A549 (cell line): ENCODE data around the gene PPIC. TPM values are rescaled to one million over a fixed set of nuclear protein-coding genes. Genes with fewer than 3 reads are reported as not detected.

ENCODE experiments used
- ATAC-seq, 2 experiments: fragments of 200-7000 bp in 1 of 2; fragments of >200 bp in 1 of 2; cut with Nextera tagmentation in 1 of 2; cut with Tn5 transposase in 1 of 2; 3 replicates each; pipeline versions ENCODE4 v1.8.0 to v1.9.1; 2018 to 2020; ENCODE audit warnings: mild to moderate bottlenecking in 1 of 2, moderate library complexity in 1 of 2
- CTCF ChIA-PET: fragments of 300-600 bp; sonication (Branson Sonifier 250); formaldehyde crosslinking; extraction: SDS; loops from one replicate; lab custom pipeline; 2021; ENCODE audit warnings: antibody characterized with exemption, inconsistent platforms; lab: Yijun Ruan, JAX
- POLR2A ChIA-PET: fragments of 350-600 bp; formaldehyde crosslinking; extraction: SDS; loops from one replicate; lab custom pipeline; 2021; ENCODE audit warnings: antibody characterized with exemption, inconsistent platforms; lab: Yijun Ruan, JAX
- DNase-seq, 2 experiments: peaks; one replicate each; pipeline versions ENCODE4 v3.0.0 to v3.0.0-alpha.2; 2011 to 2016; ENCODE audit warnings: low read depth in 1 of 2, low spot score in 1 of 2
- FAIRE-seq: peaks from 2 replicates; lab custom pipeline; 2011; peaks lifted over from hg19 to GRCh38; lab: Jason Lieb, UNC
- H3K27ac ChIP-seq, 2 experiments: fragments of >200 bp; sonication (Bioruptor Twin); formaldehyde crosslinking; 3 replicates each; pipeline ENCODE4 v1.5.1; 2016 to 2017
- H3K4me1 ChIP-seq: fragments of >200 bp; sonication (Bioruptor Twin); formaldehyde crosslinking; 3 replicates; pipeline ENCODE4 v1.6.1; 2016
- H3K4me2 ChIP-seq: fragments of >200 bp; sonication (Bioruptor Twin); formaldehyde crosslinking; 3 replicates; pipeline ENCODE4 v1.6.1; 2016
- H3K4me3 ChIP-seq: fragments of >200 bp; sonication (Bioruptor Twin); formaldehyde crosslinking; 3 replicates; pipeline ENCODE4 v1.5.1; 2016
- H3K9me3 ChIP-seq: fragments of >200 bp; sonication (Bioruptor Twin); formaldehyde crosslinking; 3 replicates; pipeline ENCODE4 v1.6.1; 2016
- CBX8 ChIP-seq: fragments of 200-600 bp; sonication (generic); IDR thresholded peaks from 2 replicates; pipeline ENCODE4 v1.6.1; 2016
- CHD2 ChIP-seq: fragments of 150-350 bp; IDR thresholded peaks from 2 replicates; pipeline ENCODE4 v1.6.1; 2014; ENCODE audit warnings: low read length; ENCODE audit not compliant: partially characterized antibody
- E2F6 ChIP-seq: IDR thresholded peaks from 2 replicates; pipeline ENCODE4 v1.6.1; 2012; ENCODE audit warnings: low read depth, borderline replicate concordance
- EHF ChIP-seq: fragments of 250-450 bp; sonication (Bioruptor Pico); IDR thresholded peaks from 2 replicates; pipeline ENCODE4 v1.5.0; 2020; ENCODE audit warnings: mild to moderate bottlenecking
- EHMT2 ChIP-seq: fragments of 200-600 bp; sonication (generic); IDR thresholded peaks from 2 replicates; pipeline ENCODE4 v1.6.1; 2016; ENCODE audit warnings: antibody characterized with exemption, low read depth, mild to moderate bottlenecking, moderate library complexity
- ELK1 ChIP-seq: fragments of 150-350 bp; IDR thresholded peaks from 2 replicates; pipeline ENCODE4 v1.6.1; 2014; ENCODE audit warnings: low read depth, mild to moderate bottlenecking, low read length
- ESRRA ChIP-seq: fragments of 150-350 bp; IDR thresholded peaks from 2 replicates; pipeline ENCODE4 v1.6.1; 2014; ENCODE audit warnings: mild to moderate bottlenecking, low read length, borderline replicate concordance
- FOSB ChIP-seq: fragments of 250-450 bp; sonication (Bioruptor Pico); IDR thresholded peaks from 2 replicates; pipeline ENCODE4 v1.5.0; 2020; ENCODE audit warnings: mild to moderate bottlenecking, moderate library complexity
- FOSL2 ChIP-seq, 2 experiments: fragments of 450-650 bp in 1 of 2; fragments of >200 bp in 1 of 2; sonication (Bioruptor Twin) in 1 of 2; formaldehyde crosslinking; IDR thresholded peaks; 2 replicates each; pipeline versions ENCODE4 v1.5.0 to v1.6.1; 2016 to 2020; ENCODE audit warnings: mild to moderate bottlenecking in 1 of 2, moderate library complexity in 1 of 2
- FOXS1 ChIP-seq: fragments of 250-450 bp; sonication (Bioruptor Pico); IDR thresholded peaks from 2 replicates; pipeline ENCODE4 v1.5.0; 2020; ENCODE audit warnings: mild to moderate bottlenecking, moderate library complexity
- GATA3 ChIP-seq: IDR thresholded peaks from 2 replicates; pipeline ENCODE4 v1.6.1; 2012; ENCODE audit warnings: borderline replicate concordance
- HES2 ChIP-seq: fragments of >200 bp; sonication (Bioruptor Twin); formaldehyde crosslinking; IDR thresholded peaks from 2 replicates; pipeline ENCODE4 v1.6.1; 2016
- JUN ChIP-seq, 2 experiments: fragments of >200 bp; sonication (Bioruptor Twin); formaldehyde crosslinking; IDR thresholded peaks; 2 replicates in 1 of 2; 3 replicates in 1 of 2; pipeline ENCODE4 v1.6.1; 2016 to 2017
- MYC ChIP-seq: IDR thresholded peaks from 2 replicates; pipeline ENCODE4 v1.6.1; 2012; ENCODE audit warnings: mild to moderate bottlenecking, inconsistent platforms, low read length, improper control_type of control experiment, borderline replicate concordance
- NR3C1 ChIP-seq: fragments of >200 bp; sonication (Bioruptor Twin); formaldehyde crosslinking; IDR thresholded peaks from 3 replicates; pipeline ENCODE4 v1.6.1; 2017
- PHF8 ChIP-seq: fragments of 200-600 bp; sonication (generic); IDR thresholded peaks from 2 replicates; pipeline ENCODE4 v1.6.1; 2016; ENCODE audit warnings: low read depth, mild to moderate bottlenecking, antibody characterized with exemption, moderate library complexity, borderline replicate concordance
- POLR2A ChIP-seq: IDR thresholded peaks from 2 replicates; pipeline ENCODE4 v1.6.1; 2012; ENCODE audit warnings: mild to moderate bottlenecking, low read length
- RAD21 ChIP-seq, 2 experiments: fragments of >200 bp in 1 of 2; sonication (Bioruptor Twin) in 1 of 2; formaldehyde crosslinking in 1 of 2; IDR thresholded peaks in 1 of 2; conservative IDR thresholded peaks in 1 of 2; 2 replicates in 1 of 2; 3 replicates in 1 of 2; pipeline ENCODE4 v1.6.1; 2012 to 2018; ENCODE audit warnings: inconsistent platforms in 1 of 2
- SMC3 ChIP-seq: fragments of >200 bp; sonication (Bioruptor Twin); formaldehyde crosslinking; IDR thresholded peaks from 3 replicates; pipeline ENCODE4 v1.6.1; 2018; ENCODE audit warnings: inconsistent platforms
- SREBF2 ChIP-seq: fragments of 450-650 bp; IDR thresholded peaks from 2 replicates; pipeline ENCODE4 v1.6.1; 2014; ENCODE audit warnings: mild to moderate bottlenecking, moderate library complexity
- TFCP2L1 ChIP-seq: fragments of 250-450 bp; sonication (Bioruptor Pico); IDR thresholded peaks from 2 replicates; pipeline ENCODE4 v1.5.0; 2021; ENCODE audit warnings: mild to moderate bottlenecking
- TP53 ChIP-seq: fragments of 250-450 bp; sonication (Bioruptor Pico); IDR thresholded peaks from 2 replicates; pipeline ENCODE4 v1.5.0; 2021; ENCODE audit warnings: mild to moderate bottlenecking, moderate library complexity
- ZC3H11A ChIP-seq: fragments of 450-650 bp; IDR thresholded peaks from 2 replicates; pipeline ENCODE4 v1.6.1; 2014; ENCODE audit warnings: antibody characterized with exemption, mild to moderate bottlenecking
- ZSCAN20 ChIP-seq: fragments of 250-450 bp; sonication (Bioruptor Pico); IDR thresholded peaks from 2 replicates; pipeline ENCODE4 v1.8.0; 2022; ENCODE audit warnings: mild to moderate bottlenecking, moderate library complexity
- WGBS: methylation state at CpG from one replicate; pipeline ENCODE4 v1.1.6; 2017; ENCODE audit errors: missing lambda C conversion rate; 5-methylcytosine and 5-hydroxymethylcytosine counted together
- polyA minus RNA-seq: library from RNA; depleted of rRNA, polyadenylated mRNA; stranded (reverse); fragments of >200 nt; gene quantifications from 2 replicates; pipeline ENCODE4 v1.2.3, GENCODE V29; 2011; rRNA and poly(A)+ RNA removed
- polyA plus RNA-seq, 4 experiments: library from polyadenylated mRNA; depleted of rRNA in 3 of 4; stranded (reverse); fragments of >200 nt; fragmentation: RNase III in 1 of 4; extraction: RNeasy Plus Mini Kit Qiagen cat#74134 plus additional on column Dnase treatment in 1 of 4; gene quantifications; 2 replicates in 3 of 4; 3 replicates in 1 of 4; pipeline ENCODE4 v1.2.3, GENCODE V29; 2011 to 2017
- TF ChIP-seq, protein P1 (sequence below): fragments of 250-450 bp; sonication (Bioruptor Pico); IDR thresholded peaks from 2 replicates; pipeline ENCODE4 v1.5.0; 2021; ENCODE audit warnings: mild to moderate bottlenecking, moderate library complexity, borderline replicate concordance
- TF ChIP-seq, protein P2 (sequence below): IDR thresholded peaks from 2 replicates; pipeline ENCODE4 v1.6.1; 2012
- TF ChIP-seq, protein P3 (sequence below): fragments of 200-600 bp; sonication (generic); IDR thresholded peaks from 2 replicates; pipeline ENCODE4 v1.6.1; 2016; ENCODE audit warnings: antibody characterized with exemption, mild to moderate bottlenecking, moderate library complexity
- TF ChIP-seq, protein P4 (sequence below): fragments of >200 bp; sonication (Bioruptor Twin); formaldehyde crosslinking; IDR thresholded peaks from 3 replicates; pipeline ENCODE4 v1.6.1; 2016
- TF ChIP-seq, protein P5 (sequence below): fragments of 450-650 bp; IDR thresholded peaks from 2 replicates; pipeline ENCODE4 v1.6.1; 2014; ENCODE audit warnings: antibody characterized with exemption

Gene PPIC
- polyA plus RNA-seq (2011; rRNA removed): 18.4 and 21.1 TPM in 2 replicates
- 14.3 and 14.6 TPM in 2 replicates for polyA plus RNA-seq (2012; cell fraction: cytosol; rRNA removed)
- polyA plus RNA-seq (2012; cell fraction: nucleus; rRNA removed): 4.9 and 6.5 TPM in 2 replicates
- polyA plus RNA-seq (2017; fragmentation: RNase III; extraction: RNeasy Plus Mini Kit Qiagen cat#74134 plus additional on column Dnase treatment): 16.6 to 19.5 TPM (median 18.7 TPM) in 3 replicates
- polyA minus RNA-seq: 12.7 and 18.0 TPM in 2 replicates

GRCh38 chr5:123036391-123037103, at the start of gene PPIC:
Gene PPIC (minus strand): TSS chr5:123036725. CDS start chr5:123036625, 100 bp downstream.
- 3% methylated on average over 8 of the region's 84 CpGs for WGBS
- peak within 1 kb of the TSS; percentile 81 for H3K4me2 ChIP-seq
- peak; percentile 83 to 91 for ATAC-seq
- DNase-seq: peak; percentile 90 to 91
- no peak for FAIRE-seq
- H3K4me3 ChIP-seq: peak within 1 kb of the TSS; percentile 73
- peaks cover 9% of the 10 kb centered on the region for H3K4me1 ChIP-seq
- ChIA-PET POLR2A (interaction anchor here (0.6 to 1.3 kb wide), 3 partner anchors 14 to 387 kb away, joined by 3 to 5 read pairs (median 4); partner anchors contain the start of gene CEP120), CTCF (interaction anchor here (0.6 kb wide), 1 partner anchor 114 kb away, joined by 3 read pairs; no protein-coding TSS in a partner anchor)
- H3K9me3 ChIP-seq: no peaks in the 10 kb centered on the region
- peak within 1 kb of the TSS; percentile 87 to 93 for H3K27ac ChIP-seq
- TF ChIP-seq ESRRA (no peak), JUN (IDR thresholded peaks at IDR 0.05) (peak; percentile 67 to 89; a peak in 4 of 5 replicates), HES2 (no peak), TFCP2L1 (CRISPR knock-in tag) (no peak), CBX8 (no peak), TP53 (CRISPR knock-in tag) (no peak), ZSCAN20 (CRISPR knock-in tag) (no peak), E2F6 (no peak), GATA3 (no peak; the same call in 1 of the 2 replicates), FOSB (CRISPR knock-in tag) (no peak), EHMT2 (no peak), ELK1 (no peak), PHF8 (peak; percentile 77), CHD2 (no peak), EHF (no peak), POLR2A (peak; percentile 81), SMC3 (peak; percentile 24; the same call in 2 of the 3 replicates), FOSL2 (IDR thresholded peaks at IDR 0.05) (no peak), FOSL2 (CRISPR knock-in tag; IDR thresholded peaks at IDR 0.05) (no peak), NR3C1 (no peak), SREBF2 (no peak), MYC (no peak), FOXS1 (no peak), RAD21 (conservative IDR thresholded peaks at IDR 0.05 in 1 of 2, IDR thresholded peaks at IDR 0.05 in 1 of 2) (peak in 1 of 2 experiments; percentile 33; a peak in 2 of 5 replicates), ZC3H11A (no peak)
- TF ChIP-seq, protein P1, sequence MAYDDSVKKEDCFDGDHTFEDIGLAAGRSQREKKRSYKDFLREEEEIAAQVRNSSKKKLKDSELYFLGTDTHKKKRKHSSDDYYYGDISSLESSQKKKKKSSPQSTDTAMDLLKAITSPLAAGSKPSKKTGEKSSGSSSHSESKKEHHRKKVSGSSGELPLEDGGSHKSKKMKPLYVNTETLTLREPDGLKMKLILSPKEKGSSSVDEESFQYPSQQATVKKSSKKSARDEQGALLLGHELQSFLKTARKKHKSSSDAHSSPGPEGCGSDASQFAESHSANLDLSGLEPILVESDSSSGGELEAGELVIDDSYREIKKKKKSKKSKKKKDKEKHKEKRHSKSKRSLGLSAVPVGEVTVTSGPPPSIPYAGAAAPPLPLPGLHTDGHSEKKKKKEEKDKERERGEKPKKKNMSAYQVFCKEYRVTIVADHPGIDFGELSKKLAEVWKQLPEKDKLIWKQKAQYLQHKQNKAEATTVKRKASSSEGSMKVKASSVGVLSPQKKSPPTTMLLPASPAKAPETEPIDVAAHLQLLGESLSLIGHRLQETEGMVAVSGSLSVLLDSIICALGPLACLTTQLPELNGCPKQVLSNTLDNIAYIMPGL (CRISPR knock-in tag): 0 out of 2 replicates have a peak, but pooled peaks have one; percentile 8
- TF ChIP-seq, protein P2, sequence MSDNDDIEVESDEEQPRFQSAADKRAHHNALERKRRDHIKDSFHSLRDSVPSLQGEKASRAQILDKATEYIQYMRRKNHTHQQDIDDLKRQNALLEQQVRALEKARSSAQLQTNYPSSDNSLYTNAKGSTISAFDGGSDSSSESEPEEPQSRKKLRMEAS: no peak
- TF ChIP-seq, protein P3, sequence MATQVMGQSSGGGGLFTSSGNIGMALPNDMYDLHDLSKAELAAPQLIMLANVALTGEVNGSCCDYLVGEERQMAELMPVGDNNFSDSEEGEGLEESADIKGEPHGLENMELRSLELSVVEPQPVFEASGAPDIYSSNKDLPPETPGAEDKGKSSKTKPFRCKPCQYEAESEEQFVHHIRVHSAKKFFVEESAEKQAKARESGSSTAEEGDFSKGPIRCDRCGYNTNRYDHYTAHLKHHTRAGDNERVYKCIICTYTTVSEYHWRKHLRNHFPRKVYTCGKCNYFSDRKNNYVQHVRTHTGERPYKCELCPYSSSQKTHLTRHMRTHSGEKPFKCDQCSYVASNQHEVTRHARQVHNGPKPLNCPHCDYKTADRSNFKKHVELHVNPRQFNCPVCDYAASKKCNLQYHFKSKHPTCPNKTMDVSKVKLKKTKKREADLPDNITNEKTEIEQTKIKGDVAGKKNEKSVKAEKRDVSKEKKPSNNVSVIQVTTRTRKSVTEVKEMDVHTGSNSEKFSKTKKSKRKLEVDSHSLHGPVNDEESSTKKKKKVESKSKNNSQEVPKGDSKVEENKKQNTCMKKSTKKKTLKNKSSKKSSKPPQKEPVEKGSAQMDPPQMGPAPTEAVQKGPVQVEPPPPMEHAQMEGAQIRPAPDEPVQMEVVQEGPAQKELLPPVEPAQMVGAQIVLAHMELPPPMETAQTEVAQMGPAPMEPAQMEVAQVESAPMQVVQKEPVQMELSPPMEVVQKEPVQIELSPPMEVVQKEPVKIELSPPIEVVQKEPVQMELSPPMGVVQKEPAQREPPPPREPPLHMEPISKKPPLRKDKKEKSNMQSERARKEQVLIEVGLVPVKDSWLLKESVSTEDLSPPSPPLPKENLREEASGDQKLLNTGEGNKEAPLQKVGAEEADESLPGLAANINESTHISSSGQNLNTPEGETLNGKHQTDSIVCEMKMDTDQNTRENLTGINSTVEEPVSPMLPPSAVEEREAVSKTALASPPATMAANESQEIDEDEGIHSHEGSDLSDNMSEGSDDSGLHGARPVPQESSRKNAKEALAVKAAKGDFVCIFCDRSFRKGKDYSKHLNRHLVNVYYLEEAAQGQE: no peak
- TF ChIP-seq, protein P4, sequence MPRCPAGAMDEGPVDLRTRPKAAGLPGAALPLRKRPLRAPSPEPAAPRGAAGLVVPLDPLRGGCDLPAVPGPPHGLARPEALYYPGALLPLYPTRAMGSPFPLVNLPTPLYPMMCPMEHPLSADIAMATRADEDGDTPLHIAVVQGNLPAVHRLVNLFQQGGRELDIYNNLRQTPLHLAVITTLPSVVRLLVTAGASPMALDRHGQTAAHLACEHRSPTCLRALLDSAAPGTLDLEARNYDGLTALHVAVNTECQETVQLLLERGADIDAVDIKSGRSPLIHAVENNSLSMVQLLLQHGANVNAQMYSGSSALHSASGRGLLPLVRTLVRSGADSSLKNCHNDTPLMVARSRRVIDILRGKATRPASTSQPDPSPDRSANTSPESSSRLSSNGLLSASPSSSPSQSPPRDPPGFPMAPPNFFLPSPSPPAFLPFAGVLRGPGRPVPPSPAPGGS: peak; percentile 43; the same call in 1 of the 3 replicates
- TF ChIP-seq, protein P5, sequence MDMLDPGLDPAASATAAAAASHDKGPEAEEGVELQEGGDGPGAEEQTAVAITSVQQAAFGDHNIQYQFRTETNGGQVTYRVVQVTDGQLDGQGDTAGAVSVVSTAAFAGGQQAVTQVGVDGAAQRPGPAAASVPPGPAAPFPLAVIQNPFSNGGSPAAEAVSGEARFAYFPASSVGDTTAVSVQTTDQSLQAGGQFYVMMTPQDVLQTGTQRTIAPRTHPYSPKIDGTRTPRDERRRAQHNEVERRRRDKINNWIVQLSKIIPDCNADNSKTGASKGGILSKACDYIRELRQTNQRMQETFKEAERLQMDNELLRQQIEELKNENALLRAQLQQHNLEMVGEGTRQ: no peak
